ENCODE measurements around the gene ABCG4. TPM values are rescaled to one million over a fixed set of nuclear protein-coding genes. Genes with fewer than 3 reads are reported as not detected.
A peak's percentile ranks its signal among the peaks of the same experiment; 100 is the strongest.

Gene ABCG4
- total RNA-seq, 2 donors from 2014 or later = 0.85 TPM; not detected in 1

GRCh38 chr11:119169282-119169719 lies 20.4 kb downstream of the ABCG4 start:
- TF ChIP-seq CTCF (IDR thresholded peaks at IDR 0.05) (no peak), POLR2AphosphoS5 (IDR thresholded peaks at IDR 0.05) (peak; percentile 13), POLR2A (IDR thresholded peaks at IDR 0.05) (peak; percentile 17)
- Histone ChIP-seq H3K9me3 (no peaks in the 10 kb centered on the region), H3K27me3 (replicated peaks; ENCODE audit: insufficient read depth) (no peaks in the 10 kb centered on the region)

GRCh38 chr11:119172513-119172912 lies 23.7 kb downstream of the ABCG4 start:
- Histone ChIP-seq H3K4me1 (replicated peaks) (no peaks in the 10 kb centered on the region), H3K36me3 (no peaks in the 10 kb centered on the region), H3K27me3 (replicated peaks; ENCODE audit: insufficient read depth) (no peaks in the 10 kb centered on the region), H3K4me3 (no peak overlapping the region), H3K27ac (no peak overlapping the region), H3K9me3 (no peaks in the 10 kb centered on the region)
- intact Hi-C loops (cut with DNase I) = no loop called here
- 80% methylated on average over 2 of the region's 2 CpGs for WGBS
- no peak for DNase-seq (ENCODE audit: low spot score)
- TF ChIP-seq POLR2A (IDR thresholded peaks at IDR 0.05) = no peak

More at GRCh38 chr11:119169282-119169719, 20.4 kb downstream of the ABCG4 start:
- peak overlapping the region; percentile 93 to 98 for H3K4me3 ChIP-seq
- no peaks in the 10 kb centered on the region for H3K4me1 ChIP-seq (replicated peaks)
- peak; percentile 29 for DNase-seq (ENCODE audit: low spot score)
- H3K27ac ChIP-seq = peak overlapping the region; percentile 89 to 95
- WGBS = 12% methylated on average over 13 of the region's 15 CpGs
- no peaks in the 10 kb centered on the region for H3K36me3 ChIP-seq
- intact Hi-C loops (cut with DNase I) = no loop called here

- Histone ChIP-seq H3K9me3 (no peaks in the 10 kb centered on the region), H3K36me3 (peaks cover 0 to 4% of the 10 kb centered on the region in 2 donors), H3K27ac (no peak overlapping the region), H3K4me3 (no peak overlapping the region), H3K4me1 (replicated peaks) (no peaks in the 10 kb centered on the region), H3K27me3 (replicated peaks; ENCODE audit: insufficient read depth) (no peaks in the 10 kb centered on the region)
- DNase-seq (ENCODE audit: low spot score) = no peak
- TF ChIP-seq POLR2AphosphoS5 (IDR thresholded peaks at IDR 0.05) = no peak
- TF ChIP-seq POLR2A (IDR thresholded peaks at IDR 0.05) = no peak
- intact Hi-C loops (cut with DNase I) = no loop called here
- WGBS = 93% methylated on average over 21 of the region's 21 CpGs
Measured at GRCh38 chr11:119173453-119173852, 24.6 kb downstream of the ABCG4 start.

- Histone ChIP-seq H3K4me1 (replicated peaks) (no peaks in the 10 kb centered on the region), H3K9me3 (no peaks in the 10 kb centered on the region), H3K36me3 (peaks cover 0 to 4% of the 10 kb centered on the region in 2 donors), H3K27me3 (replicated peaks; ENCODE audit: insufficient read depth) (no peaks in the 10 kb centered on the region), H3K27ac (no peak overlapping the region), H3K4me3 (no peak overlapping the region)
- 63% methylated on average over 6 of the region's 6 CpGs for WGBS
- no peak for TF ChIP-seq POLR2A (IDR thresholded peaks at IDR 0.05)
- no peak for TF ChIP-seq CTCF (IDR thresholded peaks at IDR 0.05)
- no peak for TF ChIP-seq POLR2AphosphoS5 (IDR thresholded peaks at IDR 0.05)
- DNase-seq (ENCODE audit: low spot score) = no peak
- intact Hi-C loops (cut with DNase I) = no loop called here
Measured at GRCh38 chr11:119175493-119176077, 26.7 kb downstream of the ABCG4 start.

- no peak overlapping the region for H3K27ac ChIP-seq
- no peak overlapping the region for H3K4me3 ChIP-seq
- no peaks in the 10 kb centered on the region for H3K27me3 ChIP-seq (replicated peaks; ENCODE audit: insufficient read depth)
- no peak for TF ChIP-seq POLR2A (IDR thresholded peaks at IDR 0.05)
- no peak for TF ChIP-seq CTCF (IDR thresholded peaks at IDR 0.05)
- no peak for TF ChIP-seq POLR2AphosphoS5 (IDR thresholded peaks at IDR 0.05)
- no peak for DNase-seq (ENCODE audit: low spot score)
- H3K4me1 ChIP-seq (replicated peaks) = no peaks in the 10 kb centered on the region
- peaks cover 0 to 4% of the 10 kb centered on the region in 2 donors for H3K36me3 ChIP-seq
- no peaks in the 10 kb centered on the region for H3K9me3 ChIP-seq
- WGBS = 75% methylated on average over 4 of the region's 4 CpGs
- intact Hi-C loops (cut with DNase I) = no loop called here
Measured at GRCh38 chr11:119178166-119178680, 29.4 kb downstream of the ABCG4 start.

GRCh38 chr11:119179342-119179741 lies 30.5 kb downstream of the ABCG4 start:
- Histone ChIP-seq H3K9me3 (no peaks in the 10 kb centered on the region), H3K4me3 (no peak overlapping the region), H3K4me1 (replicated peaks) (no peaks in the 10 kb centered on the region), H3K27ac (no peak overlapping the region), H3K27me3 (replicated peaks; ENCODE audit: insufficient read depth) (no peaks in the 10 kb centered on the region), H3K36me3 (peaks cover 0 to 4% of the 10 kb centered on the region in 2 donors)
- DNase-seq (ENCODE audit: low spot score) = no peak
- intact Hi-C loops (cut with DNase I) = no loop called here
- TF ChIP-seq CTCF (IDR thresholded peaks at IDR 0.05) = no peak
- no peak for TF ChIP-seq POLR2AphosphoS5 (IDR thresholded peaks at IDR 0.05)
- TF ChIP-seq POLR2A (IDR thresholded peaks at IDR 0.05) = no peak
- 94% methylated on average over 6 of the region's 6 CpGs for WGBS
